ENCODE data around the gene MAGI1.

Gene MAGI1

DNA sequence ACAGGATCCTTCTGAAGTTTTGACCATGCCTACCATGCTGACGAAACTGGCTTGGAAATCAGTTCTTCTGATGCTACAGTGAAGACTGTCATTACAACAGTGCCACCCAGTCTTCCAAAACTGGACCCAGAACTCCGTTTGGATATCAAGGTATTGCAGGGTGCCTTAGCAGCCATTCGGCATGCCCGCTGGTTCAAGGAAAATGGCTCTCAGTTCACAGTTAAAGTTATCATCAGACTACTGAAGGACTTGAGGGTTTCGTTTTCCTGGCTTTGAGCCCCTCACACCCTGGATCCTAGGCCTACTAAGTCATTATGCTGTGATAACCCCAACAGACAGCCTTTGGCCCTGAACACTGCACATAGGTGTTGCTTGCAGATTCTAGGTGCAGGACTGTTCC is 351.0 kb downstream of the MAGI1 start:
- no peak overlapping the region for H3K4me3 ChIP-seq (ENCODE audit: low read depth, low read length)

DNA sequence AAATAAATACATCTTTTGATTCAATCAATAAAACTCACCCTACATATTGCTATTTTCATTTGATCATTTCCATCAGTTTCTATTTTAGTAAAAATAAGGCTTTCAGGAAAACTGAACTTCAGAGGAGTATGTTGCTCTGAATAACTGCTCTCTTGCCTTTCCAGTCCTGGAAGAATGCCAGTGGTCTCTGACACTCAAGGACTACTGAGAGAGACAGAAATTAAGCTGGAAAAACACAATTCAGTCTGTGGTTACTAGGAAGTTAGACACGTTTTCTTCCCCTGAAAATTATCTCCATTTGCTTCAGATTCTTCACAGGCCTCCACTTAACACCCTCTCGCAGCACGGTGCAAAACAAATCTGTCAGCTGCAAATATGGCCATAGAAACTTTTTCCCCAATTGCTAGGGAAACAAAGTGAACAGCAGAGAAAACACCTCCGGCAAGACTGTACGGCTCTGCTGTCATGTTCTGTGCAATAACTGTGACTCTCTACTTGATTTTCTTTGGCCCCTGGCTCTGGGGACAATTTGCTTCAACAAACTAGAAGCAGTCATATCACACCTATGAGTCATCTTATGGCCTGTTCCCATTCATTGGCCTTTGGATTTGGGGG is 353.0 kb downstream of the MAGI1 start:
- H3K4me3 ChIP-seq (ENCODE audit: low read depth, low read length): no peak overlapping the region

DNA sequence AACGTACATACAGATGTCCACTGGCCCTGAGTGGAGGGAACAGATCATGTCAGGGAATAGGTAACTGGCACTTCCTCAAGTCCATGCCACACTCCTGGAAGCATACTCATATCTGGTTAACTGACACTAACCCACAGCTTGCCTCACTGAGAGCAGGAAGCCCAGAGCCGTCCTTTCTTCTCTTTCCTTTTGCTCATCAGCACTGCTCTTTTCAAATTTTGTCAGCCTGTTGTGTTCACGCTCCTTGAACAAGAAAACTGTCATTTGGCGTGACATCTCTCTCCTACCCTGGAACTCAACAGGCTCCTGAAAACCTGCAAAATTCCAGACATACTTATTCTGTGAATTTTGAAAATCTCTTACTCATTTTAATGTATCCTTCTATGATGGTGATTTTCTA is 360.2 kb downstream of the MAGI1 start:
- H3K4me3 ChIP-seq (ENCODE audit: low read depth, low read length): no peak overlapping the region

DNA sequence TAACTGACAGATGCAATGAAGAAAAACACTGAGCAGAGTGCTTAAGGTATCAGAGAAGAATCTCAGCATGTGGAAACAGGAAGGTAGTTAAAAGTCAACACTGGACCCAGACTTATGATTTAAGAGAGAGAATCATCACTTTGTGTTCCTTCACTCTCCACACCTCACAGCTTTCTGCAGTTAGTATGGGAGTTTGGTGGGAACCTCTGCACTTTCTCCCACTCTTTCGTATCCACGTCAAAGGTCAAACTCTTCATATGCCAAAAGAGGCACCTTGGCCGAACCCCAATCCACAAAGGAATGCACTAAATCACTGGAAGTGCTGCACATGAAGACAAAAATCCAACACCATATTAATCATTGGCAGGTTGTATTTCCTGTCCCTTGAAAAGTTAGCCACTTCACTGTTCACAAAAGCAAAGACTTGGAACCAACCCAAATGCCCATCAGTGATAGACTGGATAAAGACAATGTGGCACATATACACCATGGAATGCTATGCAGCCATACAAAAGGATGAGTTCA is 361.2 kb downstream of the MAGI1 start:
- H3K4me3 ChIP-seq (ENCODE audit: low read depth, low read length): no peak overlapping the region

DNA sequence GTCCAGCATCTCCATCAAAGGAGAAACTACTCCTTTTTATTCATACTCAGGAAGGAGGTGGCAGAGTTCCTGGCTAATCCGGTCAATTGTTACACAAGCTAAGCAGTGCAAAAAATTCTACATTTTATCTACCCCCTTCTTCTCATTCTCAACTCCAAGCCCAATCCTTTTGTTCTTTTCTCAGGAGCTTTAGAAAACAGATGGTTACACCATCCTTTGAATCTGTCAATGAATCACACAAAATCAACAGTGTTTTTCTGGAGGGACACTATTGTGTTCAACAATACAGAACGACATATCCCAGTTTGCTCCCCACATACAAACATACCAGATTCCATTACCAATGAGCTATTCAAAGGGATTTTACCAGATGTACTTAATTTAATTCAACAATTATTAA is 362.1 kb downstream of the MAGI1 start:
- no peak overlapping the region for H3K4me3 ChIP-seq (ENCODE audit: low read depth, low read length)

DNA sequence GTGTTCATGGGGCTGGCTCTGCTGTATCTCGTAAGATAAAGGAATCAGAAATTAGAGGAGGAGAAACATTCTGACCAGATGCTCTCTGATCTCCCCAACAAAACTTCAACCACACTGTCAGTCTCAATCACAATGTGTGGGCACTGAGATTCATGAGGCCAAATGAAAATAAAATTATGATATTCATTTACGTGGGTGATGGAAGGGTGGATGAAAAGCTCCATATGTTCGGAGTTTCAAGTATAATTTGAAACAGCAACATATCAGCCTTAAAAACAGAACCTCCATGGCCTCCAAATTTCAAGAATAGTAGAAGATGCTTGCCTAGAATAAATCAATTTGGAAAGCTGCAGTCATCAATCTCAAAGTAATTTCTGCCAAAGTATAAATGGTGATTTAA is 363.7 kb downstream of the MAGI1 start:
- no peak overlapping the region for H3K4me3 ChIP-seq (ENCODE audit: low read depth, low read length)

DNA sequence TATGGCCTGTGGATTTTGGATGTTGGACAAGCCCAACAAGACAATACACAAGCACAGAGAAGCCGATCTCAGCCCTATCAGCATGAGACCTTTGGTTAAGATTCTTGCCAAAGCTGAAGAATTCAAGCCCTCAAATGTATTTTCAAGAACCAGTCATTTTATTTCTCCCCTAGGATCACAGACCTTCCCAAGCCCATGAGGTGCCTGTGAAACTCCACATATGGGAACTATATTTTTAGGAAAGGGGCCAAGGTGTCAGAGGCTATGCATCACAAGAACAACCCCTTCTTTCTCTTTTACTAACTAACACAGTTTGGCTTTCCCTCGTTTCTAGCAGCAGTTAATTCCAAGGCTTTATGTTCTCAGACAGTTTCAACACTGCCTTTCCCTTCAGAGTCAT is 364.5 kb downstream of the MAGI1 start:
- no peak overlapping the region for H3K4me3 ChIP-seq (ENCODE audit: low read depth, low read length)

DNA sequence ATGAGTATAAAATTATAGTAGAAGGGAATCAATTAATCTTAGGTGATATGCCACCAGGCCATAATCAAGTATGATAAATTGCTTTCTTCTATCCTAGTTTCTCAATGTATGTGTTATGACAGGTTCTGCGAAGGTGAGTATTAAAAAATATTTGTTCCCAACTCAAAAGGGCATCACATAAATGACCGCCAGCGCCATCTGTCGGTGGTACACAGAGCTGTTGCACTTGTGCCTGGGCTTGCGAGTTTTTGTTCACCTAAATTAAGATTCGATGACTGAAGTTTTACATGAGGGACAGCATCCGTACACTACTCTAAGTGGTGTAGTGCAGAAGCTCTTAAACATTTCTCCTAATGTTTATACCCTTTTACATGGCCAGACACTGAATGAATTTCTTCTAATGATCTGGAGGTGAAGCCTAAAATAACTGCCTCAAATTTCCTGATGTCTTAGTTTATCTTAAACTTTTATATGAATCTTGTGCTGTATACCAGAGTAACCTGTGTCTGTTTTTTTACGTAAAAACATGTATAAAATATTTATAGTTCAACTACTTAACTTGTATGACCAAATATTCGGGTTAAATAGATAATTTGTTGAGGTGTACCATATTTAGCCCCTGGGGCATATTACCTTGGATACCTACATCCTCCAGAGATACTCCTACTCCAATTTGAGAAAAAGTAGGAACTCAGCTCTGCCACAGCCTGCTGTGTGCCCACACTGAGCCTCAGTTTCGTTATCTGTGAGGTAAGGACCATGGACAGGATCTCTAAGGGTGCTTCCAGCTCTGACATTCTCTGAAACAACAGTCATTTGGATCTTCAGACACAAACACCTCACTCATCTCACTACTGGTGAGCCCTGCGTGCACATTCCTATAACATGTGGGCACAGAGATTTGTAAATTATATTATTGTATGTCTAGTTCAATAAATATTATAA is 365.6 kb downstream of the MAGI1 start:
- H3K4me3 ChIP-seq (ENCODE audit: low read depth, low read length): no peak overlapping the region

DNA sequence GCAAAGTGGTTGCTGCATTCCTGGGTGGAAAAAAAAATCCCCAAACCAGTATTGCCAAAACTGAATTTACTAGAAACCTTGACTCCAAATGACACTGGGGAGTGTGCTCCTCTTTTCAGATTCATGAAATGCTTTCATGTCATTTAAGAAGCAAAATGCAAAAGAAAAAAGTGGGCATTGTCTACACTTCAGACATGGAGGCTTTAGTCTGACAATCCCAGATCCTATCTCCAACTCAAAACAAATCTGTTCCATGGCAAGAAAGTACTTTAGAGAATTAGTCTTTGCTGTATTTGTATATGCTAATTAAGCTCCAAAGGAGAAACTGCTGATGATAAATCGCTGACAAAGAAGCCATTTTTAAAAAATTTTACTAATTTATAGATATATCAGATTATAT is 366.7 kb downstream of the MAGI1 start:
- no peak overlapping the region for H3K4me3 ChIP-seq (ENCODE audit: low read depth, low read length)

DNA sequence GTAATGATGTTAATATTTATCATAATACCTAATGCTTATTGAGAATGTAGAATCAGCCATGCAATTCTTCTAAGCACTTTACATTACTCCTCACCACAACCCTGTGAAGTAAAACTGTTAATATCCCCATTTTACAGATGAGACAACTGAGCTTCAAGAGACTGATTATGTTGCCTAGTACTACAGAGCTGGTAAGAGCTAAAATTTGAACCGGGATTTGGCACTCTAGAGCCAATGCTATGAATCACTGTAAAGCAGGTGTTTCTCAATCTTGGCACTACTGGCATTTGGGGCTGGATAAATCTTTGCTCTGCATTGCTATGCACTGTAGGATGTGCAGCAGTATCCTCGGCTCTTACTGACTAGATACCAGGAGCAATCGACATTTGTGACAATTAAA is 367.7 kb downstream of the MAGI1 start:
- no peak overlapping the region for H3K4me3 ChIP-seq (ENCODE audit: low read depth, low read length)

DNA sequence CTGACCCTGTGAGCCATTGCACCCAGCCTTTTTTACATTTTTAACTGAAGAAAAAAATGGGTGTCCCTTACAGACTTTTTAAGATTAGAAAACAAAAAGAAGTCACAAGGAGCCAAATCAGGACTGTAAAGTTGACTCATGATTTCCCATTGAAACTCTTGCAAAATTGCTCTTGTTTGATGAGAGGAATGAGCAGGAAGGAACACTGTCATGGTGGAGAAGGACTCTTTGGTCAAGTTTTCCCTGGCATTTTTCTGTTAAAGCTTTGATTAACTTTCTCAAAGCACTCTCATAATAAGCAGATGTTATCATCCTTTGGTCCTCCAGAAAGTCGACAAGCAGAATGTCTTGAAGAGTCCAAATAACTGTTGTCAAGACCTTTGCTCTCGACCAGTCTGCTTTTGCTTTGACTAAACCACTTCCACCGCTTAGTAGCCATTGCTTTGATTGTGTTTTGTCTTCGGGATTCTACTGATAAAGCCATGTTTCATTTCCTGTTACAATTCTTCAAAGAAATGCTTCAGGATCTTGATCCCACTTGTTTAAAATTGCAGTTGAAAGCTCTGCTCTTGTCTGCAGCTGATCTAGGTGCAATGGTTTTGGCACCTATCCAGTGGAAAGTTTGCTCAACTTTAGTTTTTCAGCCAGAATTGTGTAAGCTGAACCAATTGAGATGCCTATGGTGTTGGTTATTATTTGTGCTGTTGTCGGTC is 369.4 kb downstream of the MAGI1 start:
- H3K4me3 ChIP-seq (ENCODE audit: low read depth, low read length): no peak overlapping the region

DNA sequence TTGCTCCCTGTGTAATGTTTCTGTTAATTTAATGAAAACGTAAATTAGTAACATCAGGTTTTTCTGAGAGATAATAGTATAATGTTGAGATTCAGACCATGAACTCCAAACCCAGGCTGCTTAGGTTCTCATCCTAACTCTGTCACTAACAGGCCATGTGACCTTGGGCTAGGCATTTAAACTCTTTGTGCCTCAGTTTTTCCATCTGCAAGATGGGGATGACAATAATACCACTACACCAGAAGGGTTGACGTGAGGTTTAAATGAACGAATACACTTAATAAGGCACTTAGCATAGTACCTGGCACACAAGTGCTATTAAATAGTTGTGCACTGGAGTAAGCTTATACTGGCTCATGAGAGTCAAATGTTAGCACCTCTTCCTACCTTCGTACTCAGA is 370.8 kb downstream of the MAGI1 start:
- no peak overlapping the region for H3K4me3 ChIP-seq (ENCODE audit: low read depth, low read length)

DNA sequence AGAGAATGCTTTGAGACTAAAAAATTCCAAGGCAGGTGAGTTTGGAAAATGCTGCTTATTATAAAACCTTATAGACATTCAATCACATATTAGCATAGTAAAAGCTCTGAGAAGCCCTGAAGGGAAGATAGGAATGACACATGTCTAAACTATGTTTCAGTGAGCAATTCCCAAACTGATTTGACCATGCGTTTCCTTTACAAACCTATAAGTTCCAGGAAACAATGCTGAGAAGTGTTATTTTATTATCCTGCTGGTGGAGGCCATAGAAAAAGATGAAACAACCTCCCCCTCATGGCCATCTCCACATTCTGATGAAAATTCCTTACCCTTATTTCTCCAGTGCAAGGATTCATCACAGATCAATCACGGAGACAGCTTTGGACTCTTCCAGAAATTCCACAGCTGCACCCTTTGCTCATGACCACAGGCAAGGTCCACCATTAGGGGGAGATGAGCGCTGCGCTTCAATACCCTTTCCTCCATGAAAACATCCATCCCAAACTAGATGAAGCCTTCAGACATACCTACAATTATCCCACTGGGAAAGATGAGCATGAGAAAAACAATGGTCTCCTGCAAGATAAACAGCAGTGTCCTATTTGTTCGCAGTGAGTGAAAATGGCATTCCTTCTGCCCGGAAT is 372.1 kb downstream of the MAGI1 start:
- H3K4me3 ChIP-seq (ENCODE audit: low read depth, low read length): no peak overlapping the region

DNA sequence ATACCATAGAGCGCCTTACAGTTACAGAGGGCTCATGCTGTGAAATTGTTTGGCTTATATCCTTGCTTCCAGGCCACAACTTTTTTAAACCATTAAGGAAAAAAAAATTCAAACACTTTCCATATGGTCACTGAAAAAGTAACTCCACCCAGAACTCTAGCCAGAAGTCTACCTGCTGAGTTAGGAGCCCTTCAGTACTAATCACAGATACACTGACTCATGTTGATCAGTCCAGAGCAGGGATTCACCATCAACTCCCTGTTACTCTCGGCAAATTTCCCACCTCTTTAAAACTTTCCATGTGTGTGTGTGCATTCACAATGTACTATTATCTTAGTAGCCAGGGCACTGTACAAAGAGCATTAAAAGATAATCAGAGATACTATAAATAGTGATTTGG is 372.8 kb downstream of the MAGI1 start:
- no peak overlapping the region for H3K4me3 ChIP-seq (ENCODE audit: low read depth, low read length)

DNA sequence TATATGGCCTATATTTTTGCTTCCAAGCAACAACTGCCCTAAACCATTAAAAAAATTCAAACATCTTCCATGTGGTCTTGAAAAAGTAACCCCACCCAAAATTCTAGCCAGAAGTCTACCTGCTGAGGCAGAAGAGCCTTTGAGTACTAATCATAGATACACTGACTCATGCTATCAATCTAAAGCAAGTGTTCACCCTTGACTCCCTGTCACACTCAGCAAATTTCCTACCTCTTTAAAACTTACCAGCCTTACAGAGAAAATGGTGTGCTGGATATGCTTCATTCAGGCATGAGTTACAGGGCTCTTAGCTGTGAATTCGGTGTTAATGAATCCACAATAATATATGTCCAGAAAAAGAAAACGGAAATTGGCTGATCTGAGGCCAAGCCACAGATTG is 373.8 kb downstream of the MAGI1 start:
- H3K4me3 ChIP-seq (ENCODE audit: low read depth, low read length): no peak overlapping the region

DNA sequence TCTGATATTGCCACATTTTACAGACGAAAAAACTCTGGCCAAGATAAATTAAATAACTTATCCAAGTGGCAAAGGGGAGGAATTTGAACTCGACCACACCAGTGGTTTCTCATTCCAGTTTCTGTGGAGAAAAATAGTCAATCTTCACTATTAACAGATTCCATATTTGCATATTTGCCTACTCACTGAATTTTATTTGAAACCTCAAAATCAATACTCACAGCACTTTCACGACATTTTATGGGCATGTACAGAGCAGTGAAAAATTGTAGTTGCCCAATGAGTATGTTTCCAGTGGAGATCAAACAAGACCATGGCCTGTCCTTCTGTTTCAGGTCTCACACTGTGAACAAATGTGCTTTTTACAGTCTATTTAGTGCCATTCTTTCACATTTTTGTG is 374.3 kb downstream of the MAGI1 start:
- no peak overlapping the region for H3K4me3 ChIP-seq (ENCODE audit: low read depth, low read length)

DNA sequence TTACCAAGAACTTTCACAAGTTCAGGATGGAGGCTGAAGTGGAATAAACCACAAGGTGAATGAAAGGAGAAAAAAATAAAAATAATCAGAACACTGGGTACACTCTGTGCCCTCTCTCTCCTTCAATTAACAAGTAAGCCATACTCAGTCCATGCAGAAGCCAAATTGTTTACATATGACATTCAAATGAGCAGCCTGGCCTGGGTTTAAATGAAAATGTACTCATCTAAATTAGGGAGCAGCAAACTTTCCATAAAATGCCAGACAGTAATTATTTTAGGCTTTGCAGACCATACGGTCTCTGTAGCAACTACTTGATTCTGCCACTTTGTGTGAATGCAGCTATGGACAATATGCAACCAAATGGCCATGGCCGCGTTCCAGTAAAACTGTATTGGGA is 376.6 kb downstream of the MAGI1 start:
- no peak overlapping the region for H3K4me3 ChIP-seq (ENCODE audit: low read depth, low read length)

DNA sequence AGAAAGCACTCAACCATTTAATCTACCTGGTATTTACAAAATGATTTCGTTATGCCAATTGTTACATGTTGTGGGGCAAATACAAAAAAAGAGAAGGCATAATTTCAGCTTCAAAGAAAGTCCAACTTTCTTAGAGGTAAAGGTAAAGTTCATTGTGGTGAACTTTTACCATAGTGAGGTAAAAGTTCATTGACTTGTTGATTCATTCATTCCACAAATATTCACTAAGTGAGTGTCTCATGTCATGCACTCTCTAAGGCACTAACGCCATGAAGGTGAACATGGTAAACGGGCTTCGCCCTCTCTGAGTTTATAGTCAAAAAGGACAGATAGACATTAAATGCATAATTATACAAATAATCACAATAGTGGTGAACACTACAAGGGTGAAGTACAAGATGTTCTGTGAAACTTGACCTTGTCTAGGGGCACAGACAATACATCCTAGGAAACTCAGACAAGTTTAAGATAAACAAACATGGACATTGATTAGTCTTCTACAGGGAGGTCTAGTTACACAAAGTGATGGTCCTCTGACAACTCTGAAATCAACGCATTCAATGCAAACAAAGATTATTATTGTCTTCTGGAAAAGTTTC is 378.6 kb downstream of the MAGI1 start:
- no peak overlapping the region for H3K4me3 ChIP-seq (ENCODE audit: low read depth, low read length)

DNA sequence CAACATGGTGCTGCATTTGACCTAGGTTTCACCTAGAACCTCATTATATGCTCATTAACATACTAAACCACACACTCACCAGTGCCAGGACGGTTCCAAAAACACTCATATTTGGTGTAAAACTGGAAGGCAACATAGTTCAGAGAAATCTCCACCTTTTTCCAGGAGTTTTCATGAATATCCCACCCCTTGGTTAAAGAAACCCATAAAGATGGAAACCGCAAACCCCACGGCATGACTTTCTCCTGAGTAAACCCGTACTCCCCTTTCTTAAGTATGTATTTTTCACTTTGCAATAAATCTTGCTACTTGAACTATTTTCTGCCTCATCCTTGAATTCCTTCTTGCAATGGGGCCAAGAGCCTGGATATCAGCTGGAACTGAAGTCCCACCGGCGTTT is 379.3 kb downstream of the MAGI1 start:
- H3K4me3 ChIP-seq (ENCODE audit: low read depth, low read length): no peak overlapping the region

DNA sequence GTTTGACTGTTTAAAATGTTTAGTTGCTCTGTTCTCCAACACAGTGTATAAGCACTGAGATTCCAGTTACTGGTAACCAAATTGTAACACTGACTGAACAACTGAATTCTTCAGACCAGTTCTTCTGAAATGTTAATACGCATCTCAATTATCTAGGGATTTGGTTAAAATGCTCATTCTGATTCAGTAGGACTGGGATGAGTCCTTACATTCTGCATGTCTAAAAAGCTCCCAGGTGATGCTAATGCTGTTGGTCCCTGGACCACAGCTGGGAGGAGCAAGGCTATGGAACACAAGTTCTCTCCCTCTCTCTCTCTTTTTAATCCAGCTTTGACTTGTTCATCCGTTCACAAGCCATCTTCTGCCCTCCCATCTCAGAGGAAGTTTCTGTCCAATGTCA is 380.3 kb downstream of the MAGI1 start:
- no peak overlapping the region for H3K4me3 ChIP-seq (ENCODE audit: low read depth, low read length)

DNA sequence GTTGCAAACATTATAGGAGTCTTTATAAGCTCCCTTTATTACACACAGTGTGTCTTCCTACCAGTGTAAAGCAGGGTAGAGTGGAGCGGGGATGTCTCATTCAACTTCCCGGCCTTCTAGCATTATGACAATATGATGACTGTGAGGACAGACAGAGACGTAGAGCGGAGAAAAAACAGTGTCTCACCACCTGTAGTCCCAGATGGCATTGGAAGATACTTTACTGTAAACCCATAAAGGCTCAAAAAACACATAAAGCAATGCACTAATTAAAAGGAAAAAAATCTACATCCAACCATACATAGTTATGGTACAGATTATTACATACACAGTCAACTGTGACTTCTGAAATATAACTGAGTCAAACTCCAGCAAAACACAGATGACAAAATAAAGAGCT is 383.7 kb downstream of the MAGI1 start:
- no peak overlapping the region for H3K4me3 ChIP-seq (ENCODE audit: low read depth, low read length)

All from iPS-11a (cell line).